Erythroblast (primary cell): Measurements from ENCODE around the gene PKP3.

Source experiments
- GATA1 ChIP-seq: IDR thresholded peaks from 2 replicates; pipeline ENCODE4 v1.6.1; 2011; ENCODE audit warnings: low read depth, mild to moderate bottlenecking, control low read depth, low read length, moderate library complexity
- POLR2A ChIP-seq: IDR thresholded peaks from 2 replicates; pipeline ENCODE4 v1.6.1; 2011; ENCODE audit warnings: mild to moderate bottlenecking, low read length

- TF ChIP-seq POLR2A: no peak
- TF ChIP-seq GATA1: no peak
These were observed 30.2 kb downstream of the PKP3 start for GRCh38 chr11:424232-424631.
